ENCODE results near the gene PLEKHO1. TPM values are rescaled to one million over a fixed set of nuclear protein-coding genes. Genes with fewer than 3 reads are reported as not detected.

The PLEKHO1 gene
- total and polyA plus RNA-seq, 7 experiments from 2014 or later = 33.4 to 111 (median 65.5) TPM

- peak overlapping the region; percentile 77 for H3K27ac ChIP-seq (ENCODE audit: low read depth, low read length)
- peaks cover 0 to 45% (median 28%) of the 10 kb centered on the region in 5 donors for H3K36me3 Mint-ChIP-seq
- ATAC-seq (peak; percentile 63), DNase-seq (peak in 8 of 9 donors; percentile 41 to 79 (median 73))
- intact Hi-C loops (cut with micrococcal nuclease) = loop anchor here (1.0 to 2.0 kb wide), 5 partner anchors 13 to 213 kb away; partner anchors contain the start of gene RPRD2 (in 1 of the 2)
- H3K4me3 Mint-ChIP-seq = peak overlapping the region; percentile 87 to 99 (median 96)
- peak overlapping the region; percentile 87 to 99 (median 97) for H3K27ac Mint-ChIP-seq
- ChIA-PET CTCF (interaction anchor here (0.6 to 3.0 kb wide), 5 partner anchors 10 to 78 kb away, joined by 3 to 15 read pairs (median 4); no protein-coding TSS in a partner anchor), POLR2A (interaction anchor here (0.6 to 6.4 kb wide), 19 partner anchors 11 to 967 kb away, joined by 3 to 82 read pairs (median 5); partner anchors contain the start of genes ANP32E, CIART, CTXND2 and OTUD7B)
- H3K27me3 Mint-ChIP-seq = peaks cover 0 to 25% (median 0%) of the 10 kb centered on the region in 5 donors
- H3K27me3 ChIP-seq (ENCODE audit: control insufficient read depth in 2 of 2, insufficient read depth in 2 of 2, low read length in 2 of 2) = no peaks in the 10 kb centered on the region
- H3K4me1 Mint-ChIP-seq = peaks cover 40 to 83% (median 76%) of the 10 kb centered on the region in 7 donors
- peak overlapping the region; percentile 89 for H3K4me3 ChIP-seq (ENCODE audit: low read length)
- no peaks in the 10 kb centered on the region for H3K9me3 ChIP-seq (ENCODE audit: control insufficient read depth in 2 of 3, low read length in 3 of 3)
- H3K36me3 ChIP-seq (ENCODE audit: control insufficient read depth in 2 of 3, insufficient read depth in 3 of 3, low read length in 3 of 3) = peaks cover 0 to 31% (median 5%) of the 10 kb centered on the region in 3 experiments
- peaks cover 0 to 2% (median 0%) of the 10 kb centered on the region in 11 donors for H3K9me3 Mint-ChIP-seq
- peaks cover 21 to 32% of the 10 kb centered on the region in 2 donors for H3K4me1 ChIP-seq (ENCODE audit: control insufficient read depth in 2 of 2, insufficient read depth in 2 of 2, low read length in 2 of 2)
These were observed 1.8 kb downstream of the PLEKHO1 start for GRCh38 chr1:150151291-150152181.

- Mint-ChIP-seq H3K4me1 (peaks cover 33 to 83% (median 76%) of the 10 kb centered on the region in 7 donors), H3K27me3 (peaks cover 0 to 19% (median 0%) of the 10 kb centered on the region in 5 donors), H3K4me3 (peak overlapping the region; percentile 87 to 99 (median 96)), H3K27ac (peak overlapping the region; percentile 87 to 99 (median 97)), H3K36me3 (peaks cover 0 to 45% (median 33%) of the 10 kb centered on the region in 5 donors), H3K9me3 (peaks cover 0 to 2% (median 0%) of the 10 kb centered on the region in 11 donors)
- Histone ChIP-seq H3K36me3 (ENCODE audit: control insufficient read depth in 2 of 3, insufficient read depth in 3 of 3, low read length in 3 of 3) (peaks cover 0 to 37% (median 7%) of the 10 kb centered on the region in 3 experiments), H3K9me3 (ENCODE audit: control insufficient read depth in 2 of 3, low read length in 3 of 3) (no peaks in the 10 kb centered on the region), H3K27ac (ENCODE audit: low read depth, low read length) (peak overlapping the region; percentile 77), H3K4me3 (ENCODE audit: low read length) (peak overlapping the region; percentile 89), H3K27me3 (ENCODE audit: control insufficient read depth in 2 of 2, insufficient read depth in 2 of 2, low read length in 2 of 2) (no peaks in the 10 kb centered on the region), H3K4me1 (ENCODE audit: control insufficient read depth in 2 of 2, insufficient read depth in 2 of 2, low read length in 2 of 2) (peaks cover 21 to 28% of the 10 kb centered on the region in 2 donors)
- DNase-seq (no peak), ATAC-seq (no peak)
- ChIA-PET CTCF (interaction anchor here (1.1 to 3.0 kb wide), 4 partner anchors 9 to 79 kb away, joined by 3 to 15 read pairs (median 8); no protein-coding TSS in a partner anchor), POLR2A (interaction anchor here (0.6 to 6.4 kb wide), 15 partner anchors 11 to 966 kb away, joined by 3 to 82 read pairs (median 5); partner anchors contain the start of genes CIART, CTXND2, OTUD7B and VPS45)
- intact Hi-C loops (cut with micrococcal nuclease) = no loop called here
These were observed 2.4 kb downstream of the PLEKHO1 start for GRCh38 chr1:150152182-150152536.

DNA sequence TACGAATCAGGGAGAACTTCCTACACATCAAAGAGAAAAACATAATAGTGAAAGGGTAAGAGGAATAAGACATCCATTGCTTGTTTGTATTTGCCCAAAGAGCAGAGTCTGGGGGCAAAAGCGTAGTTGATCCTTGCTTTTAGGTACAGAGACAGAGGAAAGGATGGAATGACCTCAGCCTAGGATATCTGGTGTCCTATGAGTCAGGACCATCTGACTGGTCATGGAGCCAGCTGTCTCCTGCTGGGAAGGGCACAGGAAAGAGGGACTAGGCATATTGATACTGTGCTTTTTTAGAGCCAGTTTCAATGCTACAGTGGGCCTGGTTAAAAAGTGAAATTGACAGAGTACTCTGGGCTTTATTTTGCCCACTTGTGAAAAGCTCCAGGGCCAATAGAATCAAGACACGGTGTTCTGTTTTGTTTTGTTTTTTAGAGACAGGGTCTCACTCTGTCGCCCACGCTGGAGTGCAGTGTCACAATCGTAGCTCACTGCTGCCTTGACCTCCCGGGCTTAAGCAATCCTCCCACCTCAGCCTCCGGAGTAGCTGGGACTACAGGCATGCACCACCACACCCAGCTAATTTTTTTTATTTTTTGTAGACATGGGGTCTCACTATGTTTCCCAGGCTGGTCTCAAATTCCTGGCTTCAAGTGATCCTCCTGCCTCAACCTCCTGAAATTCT lies 3.2 kb downstream of the PLEKHO1 start:
- Mint-ChIP-seq H3K4me3 (peak overlapping the region in 9 of 10 donors; percentile 27 to 99 (median 67)), H3K4me1 (peaks cover 34 to 84% (median 78%) of the 10 kb centered on the region in 7 donors), H3K27me3 (peaks cover 0 to 15% (median 0%) of the 10 kb centered on the region in 5 donors), H3K9me3 (peaks cover 0 to 2% (median 0%) of the 10 kb centered on the region in 11 donors), H3K36me3 (peaks cover 0 to 51% (median 35%) of the 10 kb centered on the region in 5 donors), H3K27ac (peak overlapping the region; percentile 51 to 99 (median 92))
- H3K9me3 ChIP-seq (ENCODE audit: control insufficient read depth in 2 of 3, low read length in 3 of 3) = no peaks in the 10 kb centered on the region
- no peaks in the 10 kb centered on the region for H3K27me3 ChIP-seq (ENCODE audit: control insufficient read depth in 2 of 2, insufficient read depth in 2 of 2, low read length in 2 of 2)
- intact Hi-C loops (cut with micrococcal nuclease) = no loop called here
- ATAC-seq (no peak), DNase-seq (no peak)
- ChIA-PET CTCF (interaction anchor here (1.1 to 3.0 kb wide), 3 partner anchors 8 to 79 kb away, joined by 4 to 15 read pairs (median 13); no protein-coding TSS in a partner anchor), POLR2A (interaction anchor here (0.6 to 6.4 kb wide), 11 partner anchors 10 to 273 kb away, joined by 3 to 82 read pairs (median 5); partner anchors contain the start of gene OTUD7B)
- H3K36me3 ChIP-seq (ENCODE audit: control insufficient read depth in 2 of 3, insufficient read depth in 3 of 3, low read length in 3 of 3) = peaks cover 0 to 45% (median 7%) of the 10 kb centered on the region in 3 experiments
- H3K27ac ChIP-seq (ENCODE audit: low read depth, low read length) = peak overlapping the region; percentile 15
- peaks cover 17 to 26% of the 10 kb centered on the region in 2 donors for H3K4me1 ChIP-seq (ENCODE audit: control insufficient read depth in 2 of 2, insufficient read depth in 2 of 2, low read length in 2 of 2)
- no peak overlapping the region for H3K4me3 ChIP-seq (ENCODE audit: low read length)

DNA sequence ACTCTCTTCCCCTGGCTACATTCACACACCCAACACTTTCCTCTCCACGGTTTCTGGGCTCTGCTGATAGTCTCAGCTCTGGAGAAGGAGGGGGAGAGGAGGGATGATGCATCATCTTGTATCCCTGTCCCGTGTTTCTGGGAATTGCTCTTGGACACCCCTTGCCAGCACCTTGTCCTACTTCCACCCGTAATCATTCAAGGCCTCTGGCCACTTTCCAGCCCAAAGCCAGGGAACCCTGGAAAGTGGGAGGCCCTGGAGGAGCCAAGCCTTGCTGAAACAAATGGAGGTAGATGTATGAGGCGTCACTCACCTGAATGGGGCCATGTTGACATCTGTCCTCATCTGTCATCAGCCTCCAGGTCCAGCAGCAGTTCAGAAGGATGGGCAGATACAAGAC lies 4.4 kb downstream of the PLEKHO1 start:
- Mint-ChIP-seq H3K9me3 (peaks cover 0 to 1% (median 0%) of the 10 kb centered on the region in 11 donors), H3K27ac (peak overlapping the region in 8 of 9 donors; percentile 28 to 99 (median 88)), H3K36me3 (peaks cover 0 to 55% (median 39%) of the 10 kb centered on the region in 5 donors), H3K4me1 (peaks cover 38 to 79% (median 71%) of the 10 kb centered on the region in 7 donors), H3K4me3 (peak overlapping the region in 2 of 10 donors; percentile 18 to 50), H3K27me3 (peaks cover 0 to 3% (median 0%) of the 10 kb centered on the region in 5 donors)
- ATAC-seq = no peak
- Histone ChIP-seq H3K36me3 (ENCODE audit: control insufficient read depth in 2 of 3, insufficient read depth in 3 of 3, low read length in 3 of 3) (peaks cover 0 to 56% (median 13%) of the 10 kb centered on the region in 3 experiments), H3K27me3 (ENCODE audit: control insufficient read depth in 2 of 2, insufficient read depth in 2 of 2, low read length in 2 of 2) (no peaks in the 10 kb centered on the region), H3K4me1 (ENCODE audit: control insufficient read depth in 2 of 2, insufficient read depth in 2 of 2, low read length in 2 of 2) (peaks cover 14 to 18% of the 10 kb centered on the region in 2 donors), H3K27ac (ENCODE audit: low read depth, low read length) (no peak overlapping the region), H3K4me3 (ENCODE audit: low read length) (no peak overlapping the region), H3K9me3 (ENCODE audit: control insufficient read depth in 2 of 3, low read length in 3 of 3) (no peaks in the 10 kb centered on the region)
- ChIA-PET POLR2A (interaction anchor here (1.4 to 6.4 kb wide), 3 partner anchors 9 to 66 kb away, joined by 3 to 78 read pairs (median 5); no protein-coding TSS in a partner anchor), CTCF (no interaction called here)
- intact Hi-C loops (cut with micrococcal nuclease) = no loop called here
- no peak for DNase-seq

DNA sequence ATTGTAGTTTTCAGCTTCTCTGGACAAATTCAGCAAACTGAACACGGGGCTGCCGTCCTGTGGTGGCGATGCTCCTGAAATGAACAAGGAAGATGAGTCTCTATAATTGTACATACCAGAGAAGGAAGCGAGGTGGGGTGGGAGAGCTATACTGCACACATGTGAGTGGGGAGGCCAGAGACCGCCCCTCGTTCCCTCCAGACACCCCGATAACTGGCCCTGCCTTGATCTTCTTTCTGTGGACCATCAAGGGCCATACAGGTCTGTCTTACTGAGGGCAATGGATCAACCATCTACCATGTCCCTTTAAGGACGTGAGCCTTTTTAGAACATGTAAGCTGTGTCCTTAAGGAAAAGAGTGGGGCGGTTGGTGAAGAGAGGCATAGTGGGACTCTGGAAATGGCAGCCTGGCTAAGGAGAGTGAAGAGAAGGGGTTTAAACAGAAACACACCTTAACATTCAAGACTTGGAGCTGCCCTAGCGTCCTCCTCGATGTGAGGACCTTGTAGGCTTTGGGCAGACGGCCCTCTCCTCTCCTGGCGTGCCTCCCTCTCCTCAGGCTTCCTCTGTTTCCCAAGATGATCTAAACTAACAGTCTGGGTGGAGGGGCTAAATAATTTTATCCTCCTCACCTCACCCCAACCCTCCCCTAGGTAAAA lies 5.8 kb downstream of the PLEKHO1 start:
- Mint-ChIP-seq H3K4me3 (no peak overlapping the region), H3K27ac (peak overlapping the region in 8 of 9 donors; percentile 28 to 99 (median 86)), H3K27me3 (peaks cover 0 to 1% (median 0%) of the 10 kb centered on the region in 5 donors), H3K36me3 (peaks cover 0 to 68% (median 39%) of the 10 kb centered on the region in 5 donors), H3K4me1 (peaks cover 37 to 89% (median 74%) of the 10 kb centered on the region in 7 donors), H3K9me3 (peaks cover 0 to 3% (median 0%) of the 10 kb centered on the region in 11 donors)
- peaks cover 14 to 21% of the 10 kb centered on the region in 2 donors for H3K4me1 ChIP-seq (ENCODE audit: control insufficient read depth in 2 of 2, insufficient read depth in 2 of 2, low read length in 2 of 2)
- H3K4me3 ChIP-seq (ENCODE audit: low read length) = no peak overlapping the region
- H3K27ac ChIP-seq (ENCODE audit: low read depth, low read length) = no peak overlapping the region
- ATAC-seq (no peak), DNase-seq (no peak)
- H3K36me3 ChIP-seq (ENCODE audit: control insufficient read depth in 2 of 3, insufficient read depth in 3 of 3, low read length in 3 of 3) = peaks cover 0 to 63% (median 13%) of the 10 kb centered on the region in 3 experiments
- intact Hi-C loops (cut with micrococcal nuclease) = no loop called here
- ChIA-PET POLR2A (interaction anchor here (0.5 to 1.5 kb wide), 3 partner anchors 47 to 146 kb away, joined by 3 to 5 read pairs (median 3); no protein-coding TSS in a partner anchor), CTCF (interaction anchor here (0.9 to 17.2 kb wide), 2 partner anchors 10 to 80 kb away, joined by 3 to 243 read pairs; no protein-coding TSS in a partner anchor)
- H3K9me3 ChIP-seq (ENCODE audit: control insufficient read depth in 2 of 3, low read length in 3 of 3) = no peaks in the 10 kb centered on the region
- H3K27me3 ChIP-seq (ENCODE audit: control insufficient read depth in 2 of 2, insufficient read depth in 2 of 2, low read length in 2 of 2) = no peaks in the 10 kb centered on the region

Measured in naive thymus-derived CD4-positive, alpha-beta T cell (primary cell).